ENCODE data around the gene CCDC110. TPM values are rescaled to one million over a fixed set of nuclear protein-coding genes. Genes with fewer than 3 reads are reported as not detected.
A peak's percentile ranks its signal among the peaks of the same experiment; 100 is the strongest.

Gene CCDC110
- total RNA-seq, 1 experiment from 2014 or later = 4.3 TPM

GRCh38 chr4:185396724-185397385 lies 74.7 kb downstream of the CCDC110 start, which contains the start of gene ANKRD37:
Gene ANKRD37 (plus strand): TSS chr4:185396841. CDS start chr4:185396924, 83 bp downstream.
- intact Hi-C loops (cut with micrococcal nuclease; ENCODE audit: unreplicated experiment) = loop anchor here (1.0 to 10.0 kb wide), 5 partner anchors 28 to 198 kb away; partner anchors contain the start of genes CCDC110, SNX25 and UFSP2
- Histone ChIP-seq H3K27ac (peak within 1 kb of the TSS; percentile 98), H3K4me3 (peak within 1 kb of the TSS; percentile 91), H3F3A (ENCODE audit: insufficient read depth, low read depth) (peaks cover 15% of the 10 kb centered on the region), H3K79me2 (ENCODE audit: low read depth) (no peaks in the 10 kb centered on the region), H3K27me3 (ENCODE audit: insufficient read depth, low read depth) (no peaks in the 10 kb centered on the region), H2AFZ (peak within 1 kb of the TSS; percentile 97), H3K36me3 (ENCODE audit: low read depth) (no peaks in the 10 kb centered on the region), H3K9me2 (ENCODE audit: insufficient read depth) (no peaks in the 10 kb centered on the region; the same call in 1 of the 2 replicates), H4K20me1 (ENCODE audit: insufficient read depth) (no peaks in the 10 kb centered on the region), H3K4me1 (replicated peaks; ENCODE audit: insufficient read depth) (peaks cover 16% of the 10 kb centered on the region), H3K4me2 (peak within 1 kb of the TSS; percentile 98), H3K9me3 (ENCODE audit: insufficient read depth, low read depth) (no peaks in the 10 kb centered on the region)
- DNase-seq = peak; percentile 63 to 86
- POLR2A ChIA-PET (ENCODE audit: unreplicated experiment) = interaction anchor here (0.5 to 1.6 kb wide), 11 partner anchors 14 to 1084 kb away, joined by 3 to 9 read pairs (median 3); no protein-coding TSS in a partner anchor
- TSS peak; percentile 81 for BruUV-seq (replicated peaks)
- TF ChIP-seq CTCF (conservative IDR thresholded peaks at IDR 0.05) (no peak), EZH2 (IDR thresholded peaks at IDR 0.05; ENCODE audit: low read depth) (no peak)
- CTCF ChIA-PET = interaction anchor here (0.6 kb wide), 1 partner anchor 187 kb away, joined by 4 read pairs; the partner anchor contains the start of gene SNX25

GRCh38 chr4:185395956-185396723 lies 75.4 kb downstream of the CCDC110 start:
- ChIA-PET CTCF (interaction anchor here (0.6 kb wide), 1 partner anchor 186 kb away, joined by 4 read pairs; the partner anchor contains the start of gene SNX25), POLR2A (ENCODE audit: unreplicated experiment) (interaction anchor here (0.5 to 1.6 kb wide), 12 partner anchors 17 to 1085 kb away, joined by 3 to 9 read pairs (median 4); no protein-coding TSS in a partner anchor)
- TF ChIP-seq EZH2 (IDR thresholded peaks at IDR 0.05; ENCODE audit: low read depth) (no peak), CTCF (conservative IDR thresholded peaks at IDR 0.05) (no peak)
- peak; percentile 88 to 99 for DNase-seq
- H3K9me3 ChIP-seq (ENCODE audit: insufficient read depth, low read depth) = no peaks in the 10 kb centered on the region
- H3K4me2 ChIP-seq = peak overlapping the region; percentile 98
- H3K9me2 ChIP-seq (ENCODE audit: insufficient read depth) = no peaks in the 10 kb centered on the region; the same call in 1 of the 2 replicates
- no peaks in the 10 kb centered on the region for H3K27me3 ChIP-seq (ENCODE audit: insufficient read depth, low read depth)
- H3K27ac ChIP-seq = peak overlapping the region; percentile 98
- H4K20me1 ChIP-seq (ENCODE audit: insufficient read depth) = no peaks in the 10 kb centered on the region
- BruUV-seq (replicated peaks) = TSS peak; percentile 38
- peak overlapping the region; percentile 97 for H2AFZ ChIP-seq
- H3K4me1 ChIP-seq (replicated peaks; ENCODE audit: insufficient read depth) = peaks cover 16% of the 10 kb centered on the region
- H3K4me3 ChIP-seq = peak overlapping the region; percentile 91
- H3K79me2 ChIP-seq (ENCODE audit: low read depth) = no peaks in the 10 kb centered on the region
- intact Hi-C loops (cut with micrococcal nuclease; ENCODE audit: unreplicated experiment) = loop anchor here (1.0 to 10.0 kb wide), 5 partner anchors 29 to 199 kb away; partner anchors contain the start of genes CCDC110, SNX25 and UFSP2
- H3F3A ChIP-seq (ENCODE audit: insufficient read depth, low read depth) = peaks cover 15% of the 10 kb centered on the region
- H3K36me3 ChIP-seq (ENCODE audit: low read depth) = no peaks in the 10 kb centered on the region

Measured in PC-9 (cell line).